K562 (cell line): Measurements from ENCODE around the gene H3-3A. TPM values are rescaled to one million over a fixed set of nuclear protein-coding genes. Genes with fewer than 3 reads are reported as not detected.

Source experiments
- HNRNPK ChIP-seq: fragments of 200-400 bp; formaldehyde crosslinking; IDR thresholded peaks from one replicate; pipeline ENCODE4 v1.6.1; 2018; ENCODE audit warnings: mild to moderate bottlenecking, low read depth, low read length; ENCODE audit not compliant: poor library complexity, severe bottlenecking
- JUND ChIP-seq, 2 experiments: IDR thresholded peaks; 2 replicates in 1 of 2; 3 replicates in 1 of 2; pipeline ENCODE4 v1.6.1; 2011; ENCODE audit warnings: borderline replicate concordance in 2 of 2, low read depth in 2 of 2, low read length in 2 of 2, improper control_type of control experiment in 1 of 2, missing biosample characterization in 1 of 2, missing genetic modification characterization in 1 of 2, missing genetic modification reagents in 1 of 2
- KAT8 ChIP-seq: fragments of 450-650 bp; IDR thresholded peaks from 2 replicates; pipeline ENCODE4 v1.6.1; 2016; ENCODE audit warnings: low read depth, mild to moderate bottlenecking
- MTA2 ChIP-seq: fragments of 450-650 bp; IDR thresholded peaks from 2 replicates; pipeline ENCODE4 v1.6.1; 2016; ENCODE audit warnings: low read depth
- NFIX ChIP-seq: fragments of 250-450 bp; sonication (Bioruptor Pico); IDR thresholded peaks from 2 replicates; pipeline ENCODE4 v1.4.0; 2020; ENCODE audit warnings: low read depth, mild to moderate bottlenecking, moderate library complexity
- PCBP2 ChIP-seq: fragments of 200-400 bp; formaldehyde crosslinking; IDR thresholded peaks from 2 replicates; pipeline ENCODE4 v1.6.1; 2018; ENCODE audit warnings: low read length, low read depth, mild to moderate bottlenecking, moderate library complexity; ENCODE audit not compliant: poor library complexity, severe bottlenecking
- PHF8 ChIP-seq: fragments of 200-600 bp; sonication (generic); IDR thresholded peaks from 2 replicates; pipeline ENCODE4 v1.6.1; 2012; ENCODE audit warnings: mixed run types, mild to moderate bottlenecking, inconsistent platforms, low read length, moderate library complexity, borderline replicate concordance
- POLR3A ChIP-seq: IDR thresholded peaks from 2 replicates; pipeline ENCODE4 v1.6.1; 2011; ENCODE audit warnings: borderline replicate concordance, mild to moderate bottlenecking, moderate library complexity; ENCODE audit not compliant: insufficient read length, insufficient read depth; ENCODE audit errors: extremely low read depth
- RAD21 ChIP-seq, 2 experiments: fragments of 250-450 bp in 1 of 2; fragments of 450-650 bp in 1 of 2; sonication (Bioruptor Pico) in 1 of 2; formaldehyde crosslinking in 1 of 2; IDR thresholded peaks in 1 of 2; conservative IDR thresholded peaks in 1 of 2; 2 replicates each; pipeline versions ENCODE4 v1.4.0 to v1.8.0; 2020 to 2022; ENCODE audit warnings: mild to moderate bottlenecking in 2 of 2, moderate library complexity in 1 of 2
- RAD51 ChIP-seq: fragments of 450-650 bp; IDR thresholded peaks from 2 replicates; pipeline ENCODE4 v1.7.1; 2016; ENCODE audit warnings: low read depth, mild to moderate bottlenecking, borderline replicate concordance
- STAG1 ChIP-seq: sonication (generic); formaldehyde crosslinking; IDR thresholded peaks from 2 replicates; pipeline ENCODE4 v1.5.0; 2020; ENCODE audit warnings: missing genetic modification reagents, borderline replicate concordance
- TCF7 ChIP-seq: sonication (generic); IDR thresholded peaks from 2 replicates; pipeline ENCODE4 v1.6.1; 2016; ENCODE audit warnings: antibody characterized with exemption, borderline replicate concordance
- ZNF589 ChIP-seq: fragments of 200-800 bp; sonication (Bioruptor generic); IDR thresholded peaks from 2 replicates; pipeline ENCODE4 v1.6.1; 2016; ENCODE audit warnings: low read depth, missing genetic modification characterization, missing compliant biosample characterization
- polyA plus RNA-seq, 8 experiments: library from polyadenylated mRNA; depleted of rRNA in 4 of 8; stranded (reverse) in 5 of 8; unstranded in 3 of 8; fragments of >200 nt; fragmentation: Nextera tagmentation in 2 of 8; fragmentation: Illumina TruSeq in 1 of 8; extraction: Ambion mirVana in 2 of 8; extraction: Trizol in 1 of 8; gene quantifications; 2 replicates each; pipeline versions ENCODE4 v1.2.1 to v1.2.3, GENCODE V29; 2011 to 2014; ENCODE audit warnings: inconsistent platforms in 1 of 8, missing spikeins in 1 of 8
- total RNA-seq, 7 experiments: library from RNA; depleted of rRNA in 6 of 7; stranded (reverse); fragments of >200 nt in 6 of 7; fragmentation: Illumina TruSeq in 2 of 7; extraction: Trizol in 2 of 7; gene quantifications; 2 replicates each; pipeline versions ENCODE4 v1.2.1 to v1.2.3, GENCODE V29; 2011 to 2021; ENCODE audit warnings: low replicate concordance in 1 of 7
- TF ChIP-seq, protein P1 (sequence below): sonication (generic); formaldehyde crosslinking; IDR thresholded peaks from 2 replicates; pipeline ENCODE4 v1.8.0; 2023; ENCODE audit warnings: mild to moderate bottlenecking, missing genetic modification reagents
- TF ChIP-seq, protein P2 (sequence below): fragments of 450-650 bp; formaldehyde crosslinking; IDR thresholded peaks from 2 replicates; pipeline ENCODE4 v1.4.0; 2022; ENCODE audit warnings: missing genetic modification characterization
- TF ChIP-seq, protein P3 (sequence below): fragments of 250-450 bp; sonication (Bioruptor Pico); IDR thresholded peaks from 2 replicates; pipeline ENCODE4 v1.8.0; 2022; ENCODE audit warnings: inconsistent platforms

Gene H3-3A
- total and polyA plus RNA-seq, 9 of the 15 experiments (the other 6 are each of a cell fraction or from before 2014, with no cell fraction given), result 426 to 1,083 (median 591) TPM

DNA sequence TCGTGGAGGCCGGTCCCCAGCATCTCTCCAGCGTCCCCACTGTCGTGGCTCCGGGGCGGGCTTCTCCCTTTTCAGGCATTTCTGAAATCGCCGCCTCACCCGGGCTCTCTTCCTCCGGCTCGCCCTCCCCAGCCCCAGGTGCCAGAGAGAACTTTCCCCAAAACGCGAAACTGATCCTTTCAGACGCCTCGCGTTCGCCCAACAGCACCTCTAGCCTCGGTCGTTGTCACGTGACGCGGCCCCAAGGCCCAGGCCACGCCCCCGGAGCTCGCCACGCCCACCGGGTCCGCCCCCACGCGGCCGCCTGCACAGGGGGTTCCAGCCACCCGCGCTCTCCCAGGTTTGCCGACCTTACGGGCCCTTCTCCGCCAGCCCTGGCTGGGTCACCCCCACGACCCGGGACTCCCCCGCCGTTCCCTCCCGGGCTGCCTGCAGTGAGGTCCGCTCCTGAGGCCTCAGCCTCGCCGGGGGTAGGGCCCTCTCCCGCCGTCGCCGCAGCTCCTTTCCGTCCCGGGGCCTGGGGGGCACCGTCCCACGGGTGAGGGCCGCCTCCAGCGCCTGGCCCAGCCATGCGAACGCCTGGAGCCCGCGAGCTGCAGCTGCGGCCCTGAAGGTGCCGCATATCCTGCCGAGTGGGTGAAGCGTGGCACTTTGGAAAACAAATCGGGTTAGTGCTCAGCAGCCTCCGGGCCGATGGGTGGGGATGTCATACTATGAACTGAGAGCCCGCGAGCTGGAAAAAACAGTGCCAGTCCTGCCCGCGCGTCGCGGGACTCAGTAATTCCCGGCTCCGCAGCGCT, 21.0 kb downstream of the H3-3A start (continued):
- TF ChIP-seq PCBP2, result no peak
- TF ChIP-seq, protein P1, sequence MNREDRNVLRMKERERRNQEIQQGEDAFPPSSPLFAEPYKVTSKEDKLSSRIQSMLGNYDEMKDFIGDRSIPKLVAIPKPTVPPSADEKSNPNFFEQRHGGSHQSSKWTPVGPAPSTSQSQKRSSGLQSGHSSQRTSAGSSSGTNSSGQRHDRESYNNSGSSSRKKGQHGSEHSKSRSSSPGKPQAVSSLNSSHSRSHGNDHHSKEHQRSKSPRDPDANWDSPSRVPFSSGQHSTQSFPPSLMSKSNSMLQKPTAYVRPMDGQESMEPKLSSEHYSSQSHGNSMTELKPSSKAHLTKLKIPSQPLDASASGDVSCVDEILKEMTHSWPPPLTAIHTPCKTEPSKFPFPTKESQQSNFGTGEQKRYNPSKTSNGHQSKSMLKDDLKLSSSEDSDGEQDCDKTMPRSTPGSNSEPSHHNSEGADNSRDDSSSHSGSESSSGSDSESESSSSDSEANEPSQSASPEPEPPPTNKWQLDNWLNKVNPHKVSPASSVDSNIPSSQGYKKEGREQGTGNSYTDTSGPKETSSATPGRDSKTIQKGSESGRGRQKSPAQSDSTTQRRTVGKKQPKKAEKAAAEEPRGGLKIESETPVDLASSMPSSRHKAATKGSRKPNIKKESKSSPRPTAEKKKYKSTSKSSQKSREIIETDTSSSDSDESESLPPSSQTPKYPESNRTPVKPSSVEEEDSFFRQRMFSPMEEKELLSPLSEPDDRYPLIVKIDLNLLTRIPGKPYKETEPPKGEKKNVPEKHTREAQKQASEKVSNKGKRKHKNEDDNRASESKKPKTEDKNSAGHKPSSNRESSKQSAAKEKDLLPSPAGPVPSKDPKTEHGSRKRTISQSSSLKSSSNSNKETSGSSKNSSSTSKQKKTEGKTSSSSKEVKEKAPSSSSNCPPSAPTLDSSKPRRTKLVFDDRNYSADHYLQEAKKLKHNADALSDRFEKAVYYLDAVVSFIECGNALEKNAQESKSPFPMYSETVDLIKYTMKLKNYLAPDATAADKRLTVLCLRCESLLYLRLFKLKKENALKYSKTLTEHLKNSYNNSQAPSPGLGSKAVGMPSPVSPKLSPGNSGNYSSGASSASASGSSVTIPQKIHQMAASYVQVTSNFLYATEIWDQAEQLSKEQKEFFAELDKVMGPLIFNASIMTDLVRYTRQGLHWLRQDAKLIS, result no peak; the same call in 1 of the 2 replicates
- TF ChIP-seq POLR3A, result no peak
- TF ChIP-seq RAD21 (CRISPR knock-in tag; conservative IDR thresholded peaks at IDR 0.05 in 1 of 2, IDR thresholded peaks at IDR 0.05 in 1 of 2), result no peak
- TF ChIP-seq, protein P2, sequence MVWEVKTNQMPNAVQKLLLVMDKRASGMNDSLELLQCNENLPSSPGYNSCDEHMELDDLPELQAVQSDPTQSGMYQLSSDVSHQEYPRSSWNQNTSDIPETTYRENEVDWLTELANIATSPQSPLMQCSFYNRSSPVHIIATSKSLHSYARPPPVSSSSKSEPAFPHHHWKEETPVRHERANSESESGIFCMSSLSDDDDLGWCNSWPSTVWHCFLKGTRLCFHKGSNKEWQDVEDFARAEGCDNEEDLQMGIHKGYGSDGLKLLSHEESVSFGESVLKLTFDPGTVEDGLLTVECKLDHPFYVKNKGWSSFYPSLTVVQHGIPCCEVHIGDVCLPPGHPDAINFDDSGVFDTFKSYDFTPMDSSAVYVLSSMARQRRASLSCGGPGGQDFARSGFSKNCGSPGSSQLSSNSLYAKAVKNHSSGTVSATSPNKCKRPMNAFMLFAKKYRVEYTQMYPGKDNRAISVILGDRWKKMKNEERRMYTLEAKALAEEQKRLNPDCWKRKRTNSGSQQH (CRISPR knock-in tag), result no peak
- no peak for TF ChIP-seq STAG1 (CRISPR knock-in tag)
- peak; percentile 67; the same call in 1 of the 2 replicates for TF ChIP-seq PHF8
- TF ChIP-seq JUND (IDR thresholded peaks at IDR 0.05; ENCODE audit: borderline replicate concordance, low read depth, low read length), result no peak
- TF ChIP-seq JUND (tag; IDR thresholded peaks at IDR 0.05; ENCODE audit: borderline replicate concordance, low read depth, low read length), result no peak
- TF ChIP-seq NFIX, result no peak
- TF ChIP-seq ZNF589 (CRISPR knock-in tag), result no peak
- TF ChIP-seq MTA2, result no peak
- TF ChIP-seq, protein P3, sequence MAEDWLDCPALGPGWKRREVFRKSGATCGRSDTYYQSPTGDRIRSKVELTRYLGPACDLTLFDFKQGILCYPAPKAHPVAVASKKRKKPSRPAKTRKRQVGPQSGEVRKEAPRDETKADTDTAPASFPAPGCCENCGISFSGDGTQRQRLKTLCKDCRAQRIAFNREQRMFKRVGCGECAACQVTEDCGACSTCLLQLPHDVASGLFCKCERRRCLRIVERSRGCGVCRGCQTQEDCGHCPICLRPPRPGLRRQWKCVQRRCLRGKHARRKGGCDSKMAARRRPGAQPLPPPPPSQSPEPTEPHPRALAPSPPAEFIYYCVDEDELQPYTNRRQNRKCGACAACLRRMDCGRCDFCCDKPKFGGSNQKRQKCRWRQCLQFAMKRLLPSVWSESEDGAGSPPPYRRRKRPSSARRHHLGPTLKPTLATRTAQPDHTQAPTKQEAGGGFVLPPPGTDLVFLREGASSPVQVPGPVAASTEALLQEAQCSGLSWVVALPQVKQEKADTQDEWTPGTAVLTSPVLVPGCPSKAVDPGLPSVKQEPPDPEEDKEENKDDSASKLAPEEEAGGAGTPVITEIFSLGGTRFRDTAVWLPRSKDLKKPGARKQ (CRISPR knock-in tag), result peak; percentile 90; the same call in 1 of the 2 replicates
- TF ChIP-seq TCF7, result no peak
- peak; percentile 99 for TF ChIP-seq RAD51
- TF ChIP-seq KAT8, result no peak
- TF ChIP-seq HNRNPK, result no peak
